Memory B cell (primary cell): Measurements from ENCODE around the gene CLEC17A.
A peak's percentile ranks its signal among the peaks of the same experiment; 100 is the strongest.
"Not testable (repeated sequence)": the region's sequence is repeated elsewhere in the genome, so short reads cannot be mapped to it uniquely, and the experiment has no call there.

Experiments used
- ATAC-seq: fragments of 150-1000 bp; cut with Tn5 transposase; 2 replicates; pipeline ENCODE4 v1.10.0; 2021; ENCODE audit warnings: low read depth, mild to moderate bottlenecking, moderate library complexity
- DNase-seq, 2 donors: peaks; one replicate each; pipeline ENCODE4 v3.0.0; 2022; ENCODE audit warnings: low spot score in 2 of 2
- H3K27ac Mint-ChIP-seq: one replicate; pipeline ENCODE4 v1.8.0; 2022; ENCODE audit warnings: mild to moderate bottlenecking, moderate library complexity, mixed read lengths
- H3K27me3 Mint-ChIP-seq: one replicate; pipeline ENCODE4 v1.8.0; 2022; ENCODE audit warnings: mixed read lengths
- H3K36me3 Mint-ChIP-seq: one replicate; pipeline ENCODE4 v1.8.0; 2022; ENCODE audit warnings: mild to moderate bottlenecking, mixed read lengths
- H3K4me1 Mint-ChIP-seq: one replicate; pipeline ENCODE4 v1.8.0; 2022; ENCODE audit warnings: mixed read lengths
- H3K4me3 Mint-ChIP-seq: one replicate; pipeline ENCODE4 v1.8.0; 2022; ENCODE audit warnings: mild to moderate bottlenecking, moderate library complexity, mixed read lengths
- H3K9me3 Mint-ChIP-seq: one replicate; pipeline ENCODE4 v1.8.0; 2022; ENCODE audit warnings: mixed read lengths

CLEC17A gene

DNA sequence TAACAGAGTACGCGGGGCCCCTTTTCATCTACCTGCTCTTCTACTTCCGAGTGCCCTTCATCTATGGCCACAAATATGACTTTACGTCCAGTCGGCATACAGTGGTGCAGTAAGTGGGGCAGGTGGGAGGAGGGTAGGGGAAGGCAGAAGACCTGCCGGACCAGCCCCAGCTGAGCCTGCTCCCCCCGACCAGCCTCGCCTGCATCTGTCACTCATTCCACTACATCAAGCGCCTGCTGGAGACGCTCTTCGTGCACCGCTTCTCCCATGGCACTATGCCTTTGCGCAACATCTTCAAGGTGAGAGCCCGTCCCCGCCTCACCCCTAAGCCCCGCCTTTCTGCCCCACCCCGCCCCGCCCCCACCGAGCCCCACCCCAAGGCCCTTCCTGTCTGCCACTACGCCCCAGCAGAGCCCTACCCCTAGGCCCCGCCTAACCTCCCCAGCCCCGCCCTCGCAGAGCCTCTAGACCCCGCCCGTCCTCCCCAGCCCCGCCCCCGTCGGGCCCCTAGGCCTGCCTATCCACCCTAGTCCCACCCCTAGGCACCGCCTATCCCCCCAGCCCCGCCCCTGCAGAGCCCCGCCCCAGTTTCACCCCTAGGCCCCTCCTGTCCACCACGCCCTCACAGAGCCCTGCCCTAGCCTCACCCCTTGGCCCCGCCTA is 18.8 kb upstream of the CLEC17A start:
- Mint-ChIP-seq H3K4me1 (peaks cover 16% of the 10 kb centered on the region), H3K4me3 (no peak overlapping the region), H3K27me3 (no peaks in the 10 kb centered on the region), H3K36me3 (peaks cover 10% of the 10 kb centered on the region), H3K9me3 (no peaks in the 10 kb centered on the region), H3K27ac (peak overlapping the region; percentile 38)
- no peak for DNase-seq
- ATAC-seq: peak; percentile 63

DNA sequence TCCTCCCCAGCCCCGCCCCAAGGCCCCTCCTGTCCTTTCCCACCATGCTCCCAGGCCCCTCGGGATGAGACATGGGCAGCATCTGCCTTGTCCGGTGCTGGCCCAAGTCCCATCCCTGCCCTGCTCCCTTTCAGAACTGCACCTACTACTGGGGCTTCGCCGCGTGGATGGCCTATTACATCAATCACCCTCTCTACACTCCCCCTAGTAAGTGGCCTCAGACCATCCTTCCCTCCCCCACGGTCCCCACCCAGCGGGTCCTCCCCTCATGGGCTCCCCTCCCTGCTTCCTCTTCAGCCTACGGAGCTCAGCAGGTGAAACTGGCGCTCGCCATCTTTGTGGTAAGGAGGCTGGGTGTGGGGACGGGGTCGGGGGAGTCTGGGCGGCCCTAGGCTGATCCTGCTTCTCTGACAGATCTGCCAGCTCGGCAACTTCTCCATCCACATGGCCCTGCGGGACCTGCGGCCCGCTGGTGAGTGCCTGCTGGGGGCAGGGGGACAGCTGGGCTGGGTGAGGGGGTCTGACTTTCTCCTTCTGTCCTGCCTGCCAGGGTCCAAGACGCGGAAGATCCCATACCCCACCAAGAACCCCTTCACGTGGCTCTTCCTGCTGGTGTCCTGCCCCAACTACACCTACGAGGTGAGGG is 18.1 kb upstream of the CLEC17A start:
- Mint-ChIP-seq H3K4me1 (peaks cover 19% of the 10 kb centered on the region), H3K36me3 (peaks cover 10% of the 10 kb centered on the region)
- H3K9me3 Mint-ChIP-seq, ATAC-seq, H3K27me3 Mint-ChIP-seq, DNase-seq, H3K27ac Mint-ChIP-seq, H3K4me3 Mint-ChIP-seq: not testable (repeated sequence)

DNA sequence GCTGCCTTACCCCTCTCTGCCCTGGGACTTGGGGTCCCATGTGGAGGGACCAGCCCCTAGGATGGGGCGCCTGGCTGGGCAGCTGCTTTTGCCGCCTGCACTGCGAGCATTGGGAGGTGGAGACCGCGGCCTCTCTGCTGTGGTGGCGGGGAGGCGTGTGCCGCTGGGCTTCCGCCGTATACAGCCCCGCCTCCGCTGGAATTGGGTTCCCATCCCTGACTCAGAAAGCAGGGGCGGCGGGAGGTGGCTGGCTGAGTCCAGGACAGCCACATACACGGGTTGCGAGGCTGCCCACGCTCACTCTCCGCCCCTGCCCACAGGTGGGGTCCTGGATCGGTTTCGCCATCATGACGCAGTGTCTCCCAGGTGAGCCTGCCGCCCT is 17.6 kb upstream of the CLEC17A start:
- H3K4me3 Mint-ChIP-seq: no peak overlapping the region
- no peaks in the 10 kb centered on the region for H3K27me3 Mint-ChIP-seq
- ATAC-seq: no peak
- no peak overlapping the region for H3K27ac Mint-ChIP-seq
- no peak for DNase-seq
- H3K4me1 Mint-ChIP-seq: peaks cover 18% of the 10 kb centered on the region
- H3K9me3 Mint-ChIP-seq: no peaks in the 10 kb centered on the region
- H3K36me3 Mint-ChIP-seq: peaks cover 10% of the 10 kb centered on the region

DNA sequence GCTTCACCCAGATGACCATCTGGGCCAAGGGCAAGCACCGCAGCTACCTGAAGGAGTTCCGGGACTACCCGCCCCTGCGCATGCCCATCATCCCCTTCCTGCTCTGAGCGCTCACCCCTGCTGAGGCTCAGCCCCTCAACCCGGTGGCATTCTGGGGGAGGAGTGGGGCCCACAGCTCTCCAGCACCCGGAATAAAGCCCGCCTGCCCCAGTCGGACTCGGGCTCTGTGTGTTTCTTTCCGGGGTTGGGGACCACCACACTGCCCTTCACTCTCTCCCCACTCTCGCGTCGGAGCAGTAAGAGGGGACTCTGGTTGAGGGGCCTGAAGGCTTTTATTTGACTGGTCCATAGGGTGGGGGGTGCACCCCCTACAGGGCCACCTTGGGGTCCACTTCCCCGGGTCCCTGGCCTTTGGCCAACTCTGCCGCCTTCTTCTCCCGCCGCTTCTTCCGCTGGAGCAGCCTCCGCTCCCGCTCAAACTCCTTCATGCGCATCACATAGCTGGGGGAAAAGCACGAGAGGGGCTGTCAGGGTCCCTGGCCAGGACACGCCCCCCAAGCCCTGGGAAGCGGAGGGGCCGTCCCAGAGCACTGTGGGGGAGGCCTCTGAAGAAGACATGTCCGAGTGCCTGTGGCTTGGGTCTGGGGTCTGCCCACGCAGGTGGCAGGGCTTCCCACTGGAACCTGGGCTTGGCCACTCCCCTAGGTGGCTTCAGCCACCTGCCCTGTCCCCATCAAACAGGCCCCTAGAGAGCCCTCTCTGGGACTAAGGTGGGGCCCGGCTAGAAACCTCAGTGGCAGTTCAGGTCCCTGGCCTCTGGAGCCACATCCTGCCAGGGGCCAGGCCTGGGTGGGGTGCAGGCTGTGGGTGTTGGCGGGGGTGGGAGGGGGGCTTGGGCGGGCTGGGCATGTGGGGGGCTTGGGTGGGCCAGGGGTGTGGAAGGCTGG is 16.8 kb upstream of the CLEC17A start:
- no peak for DNase-seq
- Mint-ChIP-seq H3K9me3 (no peaks in the 10 kb centered on the region), H3K4me3 (no peak overlapping the region), H3K27me3 (no peaks in the 10 kb centered on the region), H3K36me3 (peaks cover 12% of the 10 kb centered on the region), H3K4me1 (peaks cover 18% of the 10 kb centered on the region), H3K27ac (no peak overlapping the region)
- no peak for ATAC-seq

DNA sequence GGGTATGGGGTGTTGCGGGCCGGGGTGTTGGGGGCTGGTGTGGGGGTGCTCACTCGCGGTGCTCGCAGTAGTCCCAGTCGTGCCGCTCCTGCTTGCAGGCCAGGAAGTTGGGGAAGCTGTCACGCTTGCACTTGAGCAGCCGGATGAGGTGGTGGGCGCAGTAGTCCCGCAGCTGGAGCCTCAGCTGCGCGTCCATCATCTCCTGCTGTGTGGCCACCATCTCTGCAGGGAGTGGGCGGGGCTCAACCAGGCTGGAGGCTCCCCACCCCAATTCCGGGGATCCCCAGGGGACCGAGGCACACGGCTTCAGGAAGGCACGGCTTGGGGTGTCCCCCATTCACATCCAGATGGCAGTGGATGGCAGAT is 16.2 kb upstream of the CLEC17A start:
- ATAC-seq (no peak), DNase-seq (no peak)
- Mint-ChIP-seq H3K27ac (no peak overlapping the region), H3K4me1 (peaks cover 17% of the 10 kb centered on the region), H3K27me3 (no peaks in the 10 kb centered on the region), H3K36me3 (peaks cover 12% of the 10 kb centered on the region), H3K4me3 (no peak overlapping the region), H3K9me3 (no peaks in the 10 kb centered on the region)

DNA sequence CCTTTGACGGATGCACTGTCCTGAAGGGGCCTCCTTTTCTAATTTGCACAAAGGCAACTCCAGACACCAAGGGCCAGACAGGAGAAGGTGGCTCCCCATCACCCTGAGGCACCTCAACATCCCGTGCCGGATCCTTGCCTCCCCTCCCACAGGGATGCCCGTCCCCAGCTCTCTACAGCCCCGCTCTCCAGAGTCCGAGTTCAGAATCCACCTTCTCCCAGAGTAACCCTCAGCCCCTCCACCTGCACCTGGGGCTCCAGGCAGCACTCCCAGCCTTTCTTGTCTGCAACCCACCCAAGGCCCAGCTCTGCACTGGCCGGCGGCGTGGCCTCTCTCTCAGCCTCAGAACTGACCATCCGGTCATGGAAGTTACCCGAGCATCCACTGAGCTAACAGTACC is 15.8 kb upstream of the CLEC17A start:
- no peak overlapping the region for H3K4me3 Mint-ChIP-seq
- no peaks in the 10 kb centered on the region for H3K9me3 Mint-ChIP-seq
- H3K27ac Mint-ChIP-seq: peak overlapping the region; percentile 49

DNA sequence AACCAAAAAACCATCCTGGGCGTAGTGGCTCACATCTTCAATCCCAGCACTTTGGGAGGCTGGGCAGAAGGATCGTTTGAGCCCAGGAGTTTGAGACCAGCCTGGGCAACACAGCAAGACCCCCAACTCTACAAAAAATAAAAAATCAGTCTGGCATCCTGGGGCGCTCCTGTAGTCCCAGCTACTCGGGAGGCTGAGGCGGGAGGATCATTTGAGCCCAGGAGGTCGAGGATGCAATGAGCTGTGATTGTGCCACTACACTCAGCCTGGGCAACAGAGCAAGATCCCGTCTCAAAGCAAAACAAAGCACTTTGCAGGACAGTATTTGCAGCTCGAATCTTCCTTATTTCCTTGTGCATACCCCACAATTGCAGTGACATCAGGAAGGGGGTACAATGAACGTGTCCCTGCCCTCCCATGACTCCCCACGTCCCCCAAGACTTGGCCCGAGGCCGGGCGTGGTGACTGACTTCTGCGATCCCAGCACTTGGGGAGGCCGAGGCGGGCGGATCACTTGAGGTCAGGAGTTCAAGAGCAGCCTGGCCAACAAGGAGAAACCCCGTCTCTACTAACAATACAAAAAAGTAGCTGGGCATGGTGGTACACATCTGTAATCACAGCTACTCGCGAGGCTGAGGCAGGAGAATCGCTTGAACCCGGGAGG is 11.9 kb upstream of the CLEC17A start:
- H3K27ac Mint-ChIP-seq: peak overlapping the region; percentile 90
- H3K4me3 Mint-ChIP-seq: peak overlapping the region; percentile 95
- H3K36me3 Mint-ChIP-seq: peaks cover 8% of the 10 kb centered on the region
- no peaks in the 10 kb centered on the region for H3K9me3 Mint-ChIP-seq
- DNase-seq (no peak), ATAC-seq (no peak)
- peaks cover 30% of the 10 kb centered on the region for H3K4me1 Mint-ChIP-seq
- no peaks in the 10 kb centered on the region for H3K27me3 Mint-ChIP-seq

More for the DNA sequence above, 15.8 kb upstream of the CLEC17A start:
- ATAC-seq: no peak
- Mint-ChIP-seq H3K27me3 (no peaks in the 10 kb centered on the region), H3K4me1 (peaks cover 17% of the 10 kb centered on the region), H3K36me3 (peaks cover 12% of the 10 kb centered on the region)
- no peak for DNase-seq

DNA sequence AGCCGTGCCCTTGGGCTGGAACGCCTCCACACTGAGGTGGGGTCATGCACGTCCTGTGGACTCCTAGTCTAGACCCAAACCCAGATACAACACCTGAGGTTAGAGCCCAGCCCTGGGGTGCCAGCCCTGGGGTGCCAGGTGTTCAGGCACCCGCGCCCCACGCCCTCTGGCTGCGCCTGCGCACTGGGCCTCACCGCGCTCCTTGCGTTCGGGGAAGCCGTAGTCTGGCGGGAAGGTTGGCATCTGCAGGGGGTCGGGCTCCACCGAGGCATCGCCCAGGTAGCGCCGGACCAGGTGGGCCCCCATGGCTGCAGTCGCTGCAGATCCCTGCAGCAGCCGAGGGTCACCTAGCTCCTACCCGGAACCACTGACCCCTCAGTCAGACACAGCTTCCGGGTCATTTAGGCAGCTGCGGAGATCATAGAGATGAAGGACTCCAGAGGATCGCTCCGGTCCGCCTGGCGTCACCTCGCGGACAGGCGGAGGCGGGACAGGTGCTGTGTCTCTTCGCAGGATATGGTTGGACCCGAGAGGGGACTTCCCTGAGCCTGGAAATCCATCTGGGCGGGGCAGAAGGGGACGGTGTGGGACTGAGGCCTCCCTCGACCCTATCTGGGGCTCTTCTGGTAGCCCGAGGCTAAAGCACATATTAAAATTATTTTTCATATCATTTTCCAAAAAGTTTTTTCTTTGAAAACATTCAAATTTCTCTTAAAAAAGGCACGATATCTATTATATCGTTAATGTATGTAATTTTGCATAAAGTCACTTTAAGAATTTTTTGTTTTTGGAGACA is 11.0 kb upstream of the CLEC17A start, which contains the start of gene NDUFB7:
Gene NDUFB7 (minus strand): TSS at position 372 of the 796 bp plus-strand sequence. CDS start 66 bp downstream, at position 306.
- Mint-ChIP-seq H3K9me3 (no peaks in the 10 kb centered on the region), H3K4me1 (peaks cover 33% of the 10 kb centered on the region), H3K4me3 (peak within 1 kb of the TSS; percentile 95), H3K27ac (peak within 1 kb of the TSS; percentile 90), H3K36me3 (peaks cover 6% of the 10 kb centered on the region), H3K27me3 (no peaks in the 10 kb centered on the region)
- DNase-seq (peak; percentile 85 to 88), ATAC-seq (peak; percentile 84)

DNA sequence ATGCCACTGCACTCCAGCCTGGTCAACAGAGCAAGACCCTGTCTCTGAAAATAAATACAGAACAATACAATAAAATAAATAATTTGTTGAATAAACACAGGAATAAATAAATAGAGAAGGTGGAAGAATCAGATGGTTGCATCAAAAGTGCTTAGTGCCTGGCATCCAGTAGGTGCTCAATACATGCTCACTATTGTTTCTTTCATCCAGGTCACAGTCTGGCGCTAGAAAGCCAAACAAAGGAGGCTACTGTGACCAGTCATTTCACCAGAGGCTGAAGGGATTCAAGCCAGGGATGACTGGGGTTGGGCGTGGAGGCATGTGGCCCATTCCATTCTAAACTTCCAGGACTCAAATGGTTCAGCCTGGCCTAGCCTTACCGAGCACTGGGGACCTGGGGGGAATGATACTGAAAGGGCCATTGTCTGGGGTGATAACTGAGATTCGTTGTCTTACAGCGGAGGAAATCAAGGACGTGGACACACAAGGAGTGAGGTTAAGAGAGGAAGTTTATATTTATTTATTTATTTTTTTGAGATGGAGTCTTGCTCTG is 7.4 kb upstream of the CLEC17A start:
- Mint-ChIP-seq H3K4me3 (no peak overlapping the region), H3K9me3 (no peaks in the 10 kb centered on the region), H3K4me1 (peaks cover 39% of the 10 kb centered on the region), H3K27me3 (no peaks in the 10 kb centered on the region), H3K36me3 (peaks cover 1% of the 10 kb centered on the region), H3K27ac (peak overlapping the region; percentile 62)
- DNase-seq: no peak
- no peak for ATAC-seq

DNA sequence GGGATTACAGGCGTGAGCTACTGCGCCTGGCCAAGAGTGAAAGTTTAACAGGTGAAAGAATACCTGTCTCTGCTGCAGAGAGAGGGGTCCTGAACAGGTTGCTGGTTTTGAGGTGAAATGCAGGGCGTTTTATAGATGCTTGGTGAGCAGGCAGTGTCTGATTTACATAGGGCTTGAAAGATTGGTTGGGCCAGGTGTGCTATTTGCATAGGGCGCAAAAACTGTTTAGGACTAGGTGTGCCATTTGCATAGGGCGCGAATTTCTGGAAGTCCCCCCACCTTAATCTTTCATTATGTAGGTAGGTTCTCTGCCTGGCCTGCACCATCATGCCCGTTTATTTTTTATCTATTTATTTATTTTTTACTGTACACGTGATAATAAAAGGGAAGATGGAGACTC is 6.5 kb upstream of the CLEC17A start:
- peaks cover 42% of the 10 kb centered on the region for H3K4me1 Mint-ChIP-seq
- no peak for DNase-seq
- H3K9me3 Mint-ChIP-seq: no peaks in the 10 kb centered on the region
- no peaks in the 10 kb centered on the region for H3K27me3 Mint-ChIP-seq
- no peak overlapping the region for H3K4me3 Mint-ChIP-seq
- no peaks in the 10 kb centered on the region for H3K36me3 Mint-ChIP-seq
- peak overlapping the region; percentile 66 for H3K27ac Mint-ChIP-seq
- no peak for ATAC-seq

DNA sequence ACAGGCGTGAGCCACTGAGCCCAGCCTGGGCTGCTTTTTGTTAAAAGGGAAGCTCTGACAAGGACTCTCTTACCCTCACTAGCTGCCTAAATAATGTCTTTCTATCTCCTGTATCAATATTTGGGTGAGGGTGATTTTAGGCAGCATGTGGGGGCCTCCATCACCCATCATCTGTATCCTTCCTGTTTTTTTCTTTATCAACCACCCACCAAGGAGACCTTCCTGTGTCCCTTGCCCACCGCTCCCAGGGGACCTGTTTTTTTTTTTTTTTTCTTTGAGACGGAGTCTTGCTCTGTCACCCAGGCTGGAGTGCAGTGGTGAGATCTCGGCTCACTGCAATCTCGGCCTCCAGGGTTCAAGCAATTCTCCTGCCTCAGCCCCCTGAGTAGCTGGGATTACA is 5.6 kb upstream of the CLEC17A start:
- peak overlapping the region; percentile 66 for H3K27ac Mint-ChIP-seq
- peak; percentile 5 for ATAC-seq
- no peaks in the 10 kb centered on the region for H3K9me3 Mint-ChIP-seq
- peak overlapping the region; percentile 38 for H3K4me3 Mint-ChIP-seq
- H3K36me3 Mint-ChIP-seq: no peaks in the 10 kb centered on the region
- H3K27me3 Mint-ChIP-seq: no peaks in the 10 kb centered on the region
- peaks cover 43% of the 10 kb centered on the region for H3K4me1 Mint-ChIP-seq
- DNase-seq: no peak

DNA sequence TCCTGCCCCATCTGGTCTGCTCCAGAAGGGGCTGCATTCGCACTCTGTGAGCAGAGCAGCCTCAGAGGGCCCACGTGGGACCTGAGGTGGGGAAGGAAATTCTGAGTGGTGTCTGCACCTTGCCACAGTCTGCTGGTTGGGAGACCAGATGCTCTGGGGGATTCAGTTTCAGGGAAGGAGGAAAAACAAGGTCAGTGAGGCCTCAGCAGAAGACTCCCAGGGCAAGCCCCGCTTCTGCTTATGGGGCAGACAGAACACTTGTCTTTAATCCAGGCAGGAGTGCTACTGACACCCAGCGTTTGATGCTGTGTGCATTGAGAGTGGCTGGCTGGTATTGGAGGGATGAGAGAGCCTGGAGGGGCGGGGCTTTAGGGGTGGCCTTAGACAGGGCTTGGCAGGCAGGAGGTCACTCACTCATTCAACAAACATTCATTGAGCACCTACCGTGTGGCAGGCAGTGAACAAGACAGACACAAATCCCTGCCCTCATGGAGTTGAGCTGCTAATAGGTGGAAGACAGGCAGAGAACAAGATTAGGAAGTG is 4.9 kb upstream of the CLEC17A start:
- no peaks in the 10 kb centered on the region for H3K9me3 Mint-ChIP-seq
- H3K27me3 Mint-ChIP-seq: no peaks in the 10 kb centered on the region
- no peaks in the 10 kb centered on the region for H3K36me3 Mint-ChIP-seq
- peak in 1 of 2 donors; percentile 14 for DNase-seq
- H3K27ac Mint-ChIP-seq: peak overlapping the region; percentile 66
- ATAC-seq: peak; percentile 21
- peak overlapping the region; percentile 60 for H3K4me3 Mint-ChIP-seq
- peaks cover 46% of the 10 kb centered on the region for H3K4me1 Mint-ChIP-seq
